Nephron progenitor cell (in vitro differentiated cells): ENCODE data around the gene TERT.

Source experiments
- DNase-seq: peaks from one replicate; pipeline ENCODE4 v3.0.0; 2021
- H3K27ac Mint-ChIP-seq: 2 replicates; pipeline ENCODE4 v1.8.0; 2021; ENCODE audit warnings: mild to moderate bottlenecking, moderate library complexity, mixed read lengths
- H3K27me3 Mint-ChIP-seq: 2 replicates; pipeline ENCODE4 v1.8.0; 2021; ENCODE audit warnings: mild to moderate bottlenecking, low read depth, mixed read lengths; ENCODE audit not compliant: poor library complexity
- H3K36me3 Mint-ChIP-seq: 2 replicates; pipeline ENCODE4 v1.8.0; 2021; ENCODE audit warnings: low read depth, mixed read lengths
- H3K4me1 Mint-ChIP-seq: 2 replicates; pipeline ENCODE4 v1.8.0; 2021; ENCODE audit warnings: mixed read lengths
- H3K4me3 Mint-ChIP-seq: 2 replicates; pipeline ENCODE4 v1.8.0; 2021; ENCODE audit warnings: mild to moderate bottlenecking, moderate library complexity, mixed read lengths
- H3K9me3 Mint-ChIP-seq: 2 replicates; pipeline ENCODE4 v1.8.0; 2021; ENCODE audit warnings: mild to moderate bottlenecking, moderate library complexity, mixed read lengths
- CTCF ChIP-seq: fragments of 200-600 bp; sonication (generic); IDR thresholded peaks from 2 replicates; pipeline ENCODE4 v1.5.0; 2021; ENCODE audit warnings: antibody characterized with exemption

The TERT gene

GRCh38 chr5:1228120-1228519 is 66.7 kb downstream of the TERT start:
- DNase-seq = no peak
- no peak for TF ChIP-seq CTCF
- H3K9me3 Mint-ChIP-seq = no peaks in the 10 kb centered on the region
- H3K27ac Mint-ChIP-seq = no peak overlapping the region
- H3K36me3 Mint-ChIP-seq = no peaks in the 10 kb centered on the region
- H3K4me3 Mint-ChIP-seq = peak overlapping the region; percentile 60
- H3K27me3 Mint-ChIP-seq = peaks cover 10% of the 10 kb centered on the region
- peaks cover 52% of the 10 kb centered on the region for H3K4me1 Mint-ChIP-seq

GRCh38 chr5:1227667-1228066 is 67.2 kb downstream of the TERT start:
- TF ChIP-seq CTCF = no peak
- peaks cover 52% of the 10 kb centered on the region for H3K4me1 Mint-ChIP-seq
- no peaks in the 10 kb centered on the region for H3K9me3 Mint-ChIP-seq
- peak overlapping the region; percentile 60 for H3K4me3 Mint-ChIP-seq
- H3K36me3 Mint-ChIP-seq = no peaks in the 10 kb centered on the region
- peaks cover 10% of the 10 kb centered on the region for H3K27me3 Mint-ChIP-seq
- peak; percentile 82 for DNase-seq
- H3K27ac Mint-ChIP-seq = peak overlapping the region; percentile 6

GRCh38 chr5:1226839-1227581 is 67.9 kb downstream of the TERT start:
- Mint-ChIP-seq H3K9me3 (no peaks in the 10 kb centered on the region), H3K4me3 (peak overlapping the region; percentile 60), H3K4me1 (peaks cover 52% of the 10 kb centered on the region), H3K27ac (no peak overlapping the region), H3K27me3 (peaks cover 10% of the 10 kb centered on the region), H3K36me3 (no peaks in the 10 kb centered on the region)
- no peak for TF ChIP-seq CTCF
- peak; percentile 22 for DNase-seq

GRCh38 chr5:1226231-1226630 is 68.6 kb downstream of the TERT start:
- H3K27ac Mint-ChIP-seq = no peak overlapping the region
- H3K4me1 Mint-ChIP-seq = peaks cover 52% of the 10 kb centered on the region
- peaks cover 10% of the 10 kb centered on the region for H3K27me3 Mint-ChIP-seq
- peak; percentile 35 for DNase-seq
- no peaks in the 10 kb centered on the region for H3K36me3 Mint-ChIP-seq
- no peak overlapping the region for H3K4me3 Mint-ChIP-seq
- H3K9me3 Mint-ChIP-seq = no peaks in the 10 kb centered on the region
- no peak for TF ChIP-seq CTCF

- Mint-ChIP-seq H3K27ac (no peak within 1 kb of the TSS), H3K27me3 (peaks cover 10% of the 10 kb centered on the region), H3K4me3 (peak within 1 kb of the TSS; percentile 21), H3K4me1 (peaks cover 45% of the 10 kb centered on the region), H3K9me3 (no peaks in the 10 kb centered on the region), H3K36me3 (no peaks in the 10 kb centered on the region)
- TF ChIP-seq CTCF = no peak
- DNase-seq = no peak
These were observed 69.8 kb downstream of the TERT start, which contains the start of gene SLC6A18 for GRCh38 chr5:1225081-1225480. TSS of gene SLC6A18 (plus strand) at chr5:1225381. CDS start at chr5:1225478, 97 bp downstream.

GRCh38 chr5:1224631-1225030 is 70.2 kb downstream of the TERT start:
- DNase-seq = no peak
- Mint-ChIP-seq H3K4me3 (no peak overlapping the region), H3K27ac (no peak overlapping the region), H3K9me3 (no peaks in the 10 kb centered on the region), H3K36me3 (no peaks in the 10 kb centered on the region), H3K27me3 (peaks cover 14% of the 10 kb centered on the region), H3K4me1 (peaks cover 40% of the 10 kb centered on the region)
- TF ChIP-seq CTCF = no peak
